T-helper 1 cell treated with Interleukin-12 subunit alpha and Interleukin-12 subunit beta and Interleukin-4 antibody, amounts not matched to agents 30 μg/mL and 1 μg/mL, for 36 hours (primary cell): ENCODE measurements around the gene SLC35F1.

Experiments used
- H3K27ac Mint-ChIP-seq: one replicate; pipeline ENCODE4 v1.8.0; 2021; ENCODE audit warnings: mild to moderate bottlenecking, mixed read lengths
- H3K27me3 Mint-ChIP-seq: one replicate; pipeline ENCODE4 v1.8.0; 2021; ENCODE audit warnings: low read depth, mixed read lengths
- H3K36me3 Mint-ChIP-seq: one replicate; pipeline ENCODE4 v1.8.0; 2021; ENCODE audit warnings: low read depth, mixed read lengths
- H3K4me1 Mint-ChIP-seq: one replicate; pipeline ENCODE4 v1.8.0; 2021; ENCODE audit warnings: low read depth, mixed read lengths
- H3K4me3 Mint-ChIP-seq: one replicate; pipeline ENCODE4 v1.8.0; 2021; ENCODE audit warnings: mild to moderate bottlenecking, moderate library complexity, mixed read lengths
- H3K9me3 Mint-ChIP-seq: one replicate; pipeline ENCODE4 v1.8.0; 2021; ENCODE audit warnings: mixed read lengths

SLC35F1 gene

DNA sequence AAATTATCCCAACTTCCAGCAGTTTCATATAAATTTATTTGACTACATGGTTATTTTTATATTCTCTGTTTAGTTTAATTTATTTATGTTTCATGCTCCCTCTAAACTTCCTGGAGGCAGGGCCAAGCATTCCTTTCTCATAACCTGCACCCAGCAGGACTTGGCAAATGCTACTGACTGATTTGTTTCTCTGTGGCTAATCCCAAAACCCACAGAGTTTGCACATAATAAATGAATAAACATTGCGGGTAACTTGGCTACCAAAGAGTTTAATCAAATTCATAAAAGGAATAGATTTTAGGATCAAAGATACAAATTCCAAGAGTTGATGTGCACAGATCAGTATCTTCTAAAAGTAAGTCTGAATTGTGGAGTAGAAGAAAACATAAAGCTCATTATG, 239.5 kb downstream of the SLC35F1 start:
- H3K36me3 Mint-ChIP-seq: no peaks in the 10 kb centered on the region
- no peak overlapping the region for H3K27ac Mint-ChIP-seq
- no peak overlapping the region for H3K4me3 Mint-ChIP-seq
- H3K27me3 Mint-ChIP-seq: no peaks in the 10 kb centered on the region
- H3K4me1 Mint-ChIP-seq: no peaks in the 10 kb centered on the region
- no peaks in the 10 kb centered on the region for H3K9me3 Mint-ChIP-seq

DNA sequence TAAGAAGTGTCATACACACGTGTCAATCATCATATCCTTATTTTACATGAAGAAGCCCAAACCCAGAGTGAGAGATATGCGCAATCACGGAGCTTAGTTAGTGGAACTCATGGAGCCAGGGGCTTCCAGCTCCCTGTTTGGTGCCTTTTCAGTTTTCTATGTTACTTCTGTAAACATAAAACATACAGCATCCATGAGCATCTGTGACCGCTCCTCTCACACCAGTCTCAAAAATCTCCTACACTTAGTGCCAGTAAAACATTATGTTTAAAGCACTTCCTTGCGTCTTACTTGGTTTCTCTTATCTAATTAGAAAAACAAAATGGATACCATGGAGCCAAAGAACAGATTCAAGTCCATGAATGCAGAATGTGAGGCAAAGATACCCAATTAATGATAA, 240.4 kb downstream of the SLC35F1 start:
- H3K36me3 Mint-ChIP-seq: no peaks in the 10 kb centered on the region
- no peak overlapping the region for H3K27ac Mint-ChIP-seq
- H3K27me3 Mint-ChIP-seq: no peaks in the 10 kb centered on the region
- H3K4me1 Mint-ChIP-seq: no peaks in the 10 kb centered on the region
- H3K4me3 Mint-ChIP-seq: no peak overlapping the region
- H3K9me3 Mint-ChIP-seq: no peaks in the 10 kb centered on the region

- Mint-ChIP-seq H3K9me3 (no peaks in the 10 kb centered on the region), H3K4me3 (no peak overlapping the region), H3K27ac (no peak overlapping the region), H3K27me3 (no peaks in the 10 kb centered on the region), H3K4me1 (no peaks in the 10 kb centered on the region), H3K36me3 (no peaks in the 10 kb centered on the region)
Observed at GRCh38 chr6:118148561-118148960, 241.5 kb downstream of the SLC35F1 start.

DNA sequence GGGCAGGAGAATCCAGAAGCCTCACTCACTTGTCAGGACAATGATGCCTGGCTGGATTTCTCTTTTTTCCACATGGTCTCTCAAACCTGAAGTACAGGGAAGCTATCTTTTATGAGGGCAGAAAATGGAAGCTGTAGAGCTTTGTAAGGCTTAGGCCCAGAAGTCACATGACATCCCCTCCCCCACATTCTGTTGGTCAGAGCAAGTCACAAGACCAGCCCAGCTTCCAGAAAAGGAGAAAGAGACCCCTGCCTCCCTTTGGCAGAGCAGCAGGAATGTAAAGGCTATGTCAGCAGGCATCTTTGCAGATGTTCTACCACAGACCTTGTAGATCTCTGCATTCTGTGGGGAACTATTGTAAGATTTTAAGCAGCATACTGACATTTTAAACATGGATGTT, 245.5 kb downstream of the SLC35F1 start:
- no peaks in the 10 kb centered on the region for H3K4me1 Mint-ChIP-seq
- H3K9me3 Mint-ChIP-seq: no peaks in the 10 kb centered on the region
- H3K36me3 Mint-ChIP-seq: no peaks in the 10 kb centered on the region
- no peak overlapping the region for H3K27ac Mint-ChIP-seq
- H3K4me3 Mint-ChIP-seq: no peak overlapping the region
- no peaks in the 10 kb centered on the region for H3K27me3 Mint-ChIP-seq

GRCh38 chr6:118161343-118161742, 254.3 kb downstream of the SLC35F1 start:
- Mint-ChIP-seq H3K9me3 (no peaks in the 10 kb centered on the region), H3K4me3 (no peak overlapping the region), H3K27me3 (no peaks in the 10 kb centered on the region), H3K27ac (no peak overlapping the region), H3K36me3 (no peaks in the 10 kb centered on the region), H3K4me1 (no peaks in the 10 kb centered on the region)

- Mint-ChIP-seq H3K27me3 (no peaks in the 10 kb centered on the region), H3K9me3 (no peaks in the 10 kb centered on the region), H3K4me1 (no peaks in the 10 kb centered on the region), H3K27ac (no peak overlapping the region), H3K36me3 (no peaks in the 10 kb centered on the region), H3K4me3 (no peak overlapping the region)
Observed at GRCh38 chr6:118163542-118163941, 256.5 kb downstream of the SLC35F1 start.

GRCh38 chr6:118165500-118165899, 258.4 kb downstream of the SLC35F1 start:
- Mint-ChIP-seq H3K27ac (no peak overlapping the region), H3K4me3 (no peak overlapping the region), H3K9me3 (no peaks in the 10 kb centered on the region), H3K27me3 (no peaks in the 10 kb centered on the region), H3K4me1 (no peaks in the 10 kb centered on the region), H3K36me3 (no peaks in the 10 kb centered on the region)

DNA sequence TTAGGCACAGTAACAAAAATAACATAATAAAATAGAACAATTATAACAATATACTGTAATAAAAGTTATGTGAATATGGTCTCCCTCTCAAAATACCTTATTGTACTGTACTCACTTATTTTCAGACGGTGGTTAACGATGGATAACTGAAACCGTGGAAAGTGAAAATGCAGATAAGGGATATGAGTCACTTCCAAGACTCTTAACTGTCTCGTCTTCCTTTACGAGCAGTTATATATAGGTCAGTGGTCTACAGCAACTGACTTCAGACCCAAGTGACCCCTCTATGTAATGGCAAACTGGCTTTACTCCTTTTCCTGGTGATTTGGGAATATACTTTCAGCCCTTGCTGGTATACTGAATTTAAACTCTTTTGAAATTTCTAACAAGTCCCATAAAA, 261.4 kb downstream of the SLC35F1 start:
- H3K27me3 Mint-ChIP-seq: no peaks in the 10 kb centered on the region
- H3K36me3 Mint-ChIP-seq: no peaks in the 10 kb centered on the region
- H3K9me3 Mint-ChIP-seq: no peaks in the 10 kb centered on the region
- H3K4me3 Mint-ChIP-seq: no peak overlapping the region
- H3K27ac Mint-ChIP-seq: no peak overlapping the region
- H3K4me1 Mint-ChIP-seq: no peaks in the 10 kb centered on the region

GRCh38 chr6:118171852-118172251, 264.8 kb downstream of the SLC35F1 start:
- H3K4me3 Mint-ChIP-seq: no peak overlapping the region
- H3K27me3 Mint-ChIP-seq: peaks cover 5% of the 10 kb centered on the region
- H3K36me3 Mint-ChIP-seq: peaks cover 4% of the 10 kb centered on the region
- no peaks in the 10 kb centered on the region for H3K4me1 Mint-ChIP-seq
- no peak overlapping the region for H3K27ac Mint-ChIP-seq
- peaks cover 6% of the 10 kb centered on the region for H3K9me3 Mint-ChIP-seq

DNA sequence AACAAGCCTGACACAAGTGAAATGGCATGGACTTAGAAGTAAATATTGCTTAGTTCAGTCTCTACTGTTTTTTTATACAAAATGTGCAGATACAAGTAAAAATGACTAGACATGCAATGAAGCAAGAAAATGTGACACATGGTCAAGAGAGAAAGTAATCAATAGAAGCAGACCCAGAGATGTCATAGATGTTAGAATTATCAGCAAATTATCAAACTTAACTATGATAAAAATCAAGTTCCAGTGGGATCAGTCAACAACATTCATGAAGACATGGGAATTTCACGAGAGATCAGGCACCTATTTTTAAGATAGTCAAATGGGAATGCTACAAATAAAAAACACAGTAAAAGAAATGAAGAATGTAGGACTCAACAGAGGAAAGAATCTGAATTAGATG, 267.0 kb downstream of the SLC35F1 start:
- Mint-ChIP-seq H3K4me3 (no peak overlapping the region), H3K36me3 (peaks cover 4% of the 10 kb centered on the region), H3K9me3 (peaks cover 6% of the 10 kb centered on the region), H3K27ac (no peak overlapping the region), H3K27me3 (peaks cover 5% of the 10 kb centered on the region), H3K4me1 (no peaks in the 10 kb centered on the region)

GRCh38 chr6:118177720-118178119, 270.7 kb downstream of the SLC35F1 start:
- peaks cover 14% of the 10 kb centered on the region for H3K27me3 Mint-ChIP-seq
- peaks cover 6% of the 10 kb centered on the region for H3K9me3 Mint-ChIP-seq
- peaks cover 4% of the 10 kb centered on the region for H3K36me3 Mint-ChIP-seq
- H3K4me3 Mint-ChIP-seq: no peak overlapping the region
- no peak overlapping the region for H3K27ac Mint-ChIP-seq
- no peaks in the 10 kb centered on the region for H3K4me1 Mint-ChIP-seq

DNA sequence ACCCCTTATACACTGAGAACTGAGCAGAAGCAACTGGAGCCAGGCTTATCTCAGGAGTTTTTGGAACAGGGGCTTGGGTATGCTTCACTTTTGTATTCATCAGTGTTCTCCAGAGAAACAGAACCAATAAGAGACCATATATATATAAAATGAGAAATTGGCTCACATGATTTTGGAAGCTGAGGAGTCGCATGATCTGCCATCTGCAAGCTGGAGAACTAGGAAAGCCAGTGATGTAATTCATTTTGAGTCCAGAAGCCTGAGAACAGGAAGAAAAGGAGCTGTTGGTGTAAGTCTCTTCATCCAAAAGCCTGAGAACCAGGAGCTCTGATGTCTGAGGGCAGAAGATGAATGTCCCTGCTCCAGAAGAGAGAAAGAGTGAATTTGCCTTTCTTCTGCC, 272.0 kb downstream of the SLC35F1 start:
- H3K27ac Mint-ChIP-seq: no peak overlapping the region
- peaks cover 4% of the 10 kb centered on the region for H3K9me3 Mint-ChIP-seq
- H3K36me3 Mint-ChIP-seq: peaks cover 3% of the 10 kb centered on the region
- peaks cover 12% of the 10 kb centered on the region for H3K27me3 Mint-ChIP-seq
- H3K4me3 Mint-ChIP-seq: no peak overlapping the region
- no peaks in the 10 kb centered on the region for H3K4me1 Mint-ChIP-seq

- Mint-ChIP-seq H3K4me1 (peaks cover 14% of the 10 kb centered on the region), H3K36me3 (peaks cover 2% of the 10 kb centered on the region), H3K4me3 (peak overlapping the region; percentile 30), H3K27ac (peak overlapping the region; percentile 68), H3K27me3 (peaks cover 5% of the 10 kb centered on the region), H3K9me3 (peaks cover 3% of the 10 kb centered on the region)
Observed at GRCh38 chr6:118186672-118187567, 279.9 kb downstream of the SLC35F1 start.

DNA sequence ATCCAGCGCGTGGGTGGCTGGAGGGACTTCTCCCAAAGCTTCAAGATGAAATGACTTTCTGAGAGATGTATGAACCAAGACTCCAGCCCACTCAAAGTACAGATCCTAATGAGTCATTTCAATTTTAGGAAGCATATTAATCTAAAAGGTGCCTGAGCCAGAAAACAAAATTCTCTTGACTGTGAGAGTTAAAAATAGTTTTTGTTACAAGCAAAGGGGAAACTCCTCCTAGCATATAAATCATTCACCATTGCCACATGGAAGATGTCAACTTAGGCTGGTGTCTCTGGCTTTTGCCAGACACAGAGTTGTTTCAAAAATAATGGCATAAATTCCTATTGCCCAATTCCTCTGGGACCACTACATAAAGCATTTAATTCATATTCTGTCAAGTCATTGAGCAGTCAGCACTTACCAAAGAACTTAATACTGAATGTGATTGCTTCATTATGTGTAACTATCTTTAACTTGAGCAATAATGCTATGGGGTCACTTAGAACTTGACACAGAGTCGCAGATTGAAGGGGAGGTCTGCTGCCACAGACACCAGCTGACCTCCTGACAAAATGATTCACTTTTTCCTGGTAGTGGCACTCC, 280.6 kb downstream of the SLC35F1 start:
- peaks cover 5% of the 10 kb centered on the region for H3K27me3 Mint-ChIP-seq
- H3K36me3 Mint-ChIP-seq: peaks cover 2% of the 10 kb centered on the region
- H3K9me3 Mint-ChIP-seq: peaks cover 3% of the 10 kb centered on the region
- H3K27ac Mint-ChIP-seq: peak overlapping the region; percentile 68
- H3K4me1 Mint-ChIP-seq: peaks cover 14% of the 10 kb centered on the region
- peak overlapping the region; percentile 30 for H3K4me3 Mint-ChIP-seq

DNA sequence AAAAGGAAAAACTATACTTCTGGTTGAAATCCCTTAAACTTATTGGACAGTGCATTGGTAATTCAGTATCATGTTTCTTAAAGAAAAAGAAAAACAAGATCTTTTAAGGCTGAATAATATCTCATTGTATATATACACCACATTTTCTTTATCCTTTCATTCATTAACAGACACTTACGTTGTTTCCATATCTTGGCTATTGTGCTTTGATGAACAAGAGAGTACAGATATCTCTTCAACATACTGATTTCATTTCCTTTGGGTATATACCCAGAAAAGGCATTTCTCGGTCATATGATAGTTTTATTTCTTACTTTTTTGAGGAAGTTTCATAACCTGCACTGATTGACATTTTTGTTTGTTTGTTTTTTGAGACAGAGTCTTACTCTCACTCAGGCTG, 281.5 kb downstream of the SLC35F1 start:
- no peak overlapping the region for H3K4me3 Mint-ChIP-seq
- H3K27me3 Mint-ChIP-seq: peaks cover 5% of the 10 kb centered on the region
- peaks cover 2% of the 10 kb centered on the region for H3K36me3 Mint-ChIP-seq
- no peak overlapping the region for H3K27ac Mint-ChIP-seq
- H3K9me3 Mint-ChIP-seq: peaks cover 3% of the 10 kb centered on the region
- peaks cover 14% of the 10 kb centered on the region for H3K4me1 Mint-ChIP-seq
